Spleen (tissue), 11 donors: ENCODE measurements around the gene SLC2A9. TPM values are rescaled to one million over a fixed set of nuclear protein-coding genes. Genes with fewer than 3 reads are reported as not detected.

ENCODE experiments used
- DNase-seq: peaks from one replicate; pipeline ENCODE4 v3.0.0-alpha.2; 2020
- H3K27ac ChIP-seq, 8 donors: fragments of 200-600 bp; sonication (generic) in 7 of 8; 1 replicate in 4 of 8; 2 replicates in 4 of 8; pipeline versions ENCODE4 v1.5.0 to v1.8.0; 2016 to 2021; ENCODE audit warnings: inconsistent platforms in 4 of 8, mild to moderate bottlenecking in 4 of 8, moderate library complexity in 1 of 8
- H3K27me3 ChIP-seq, 7 donors: fragments of 200-600 bp; sonication (generic) in 6 of 7; replicated peaks in 1 of 7; 1 replicate in 4 of 7; 2 replicates in 3 of 7; pipeline versions ENCODE4 v1.5.0 to v1.8.0; 2016 to 2021; ENCODE audit warnings: inconsistent platforms in 3 of 7, mild to moderate bottlenecking in 1 of 7
- H3K36me3 ChIP-seq, 6 donors: fragments of 200-600 bp; sonication (generic) in 5 of 6; 1 replicate in 4 of 6; 2 replicates in 2 of 6; pipeline versions ENCODE4 v1.5.0 to v1.8.0; 2016 to 2021; ENCODE audit warnings: inconsistent platforms in 2 of 6
- H3K4me1 ChIP-seq, 6 donors: fragments of 200-600 bp; sonication (generic) in 5 of 6; 1 replicate in 3 of 6; 2 replicates in 3 of 6; pipeline versions ENCODE4 v1.5.0 to v1.8.0; 2016 to 2021; ENCODE audit warnings: inconsistent platforms in 3 of 6
- H3K4me3 ChIP-seq, 8 donors: fragments of 200-600 bp; sonication (generic) in 7 of 8; 1 replicate in 4 of 8; 2 replicates in 4 of 8; pipeline versions ENCODE4 v1.5.0 to v1.8.0; 2016 to 2021; ENCODE audit warnings: inconsistent platforms in 4 of 8, mild to moderate bottlenecking in 4 of 8, moderate library complexity in 2 of 8
- H3K9me3 ChIP-seq, 8 donors: fragments of 200-600 bp; sonication (generic) in 7 of 8; 1 replicate in 4 of 8; 2 replicates in 4 of 8; pipeline versions ENCODE4 v1.5.0 to v1.8.0; 2016 to 2021; ENCODE audit warnings: inconsistent platforms in 4 of 8
- POLR2A ChIP-seq, 3 donors: fragments of 450-650 bp; IDR thresholded peaks; one replicate each; pipeline ENCODE4 v1.5.1; 2017; ENCODE audit warnings: antibody characterized with exemption in 3 of 3, mild to moderate bottlenecking in 1 of 3
- POLR2AphosphoS5 ChIP-seq, 3 donors: sonication (generic); formaldehyde crosslinking; IDR thresholded peaks; one replicate each; pipeline ENCODE4 v1.5.1; 2017; ENCODE audit warnings: antibody characterized with exemption in 3 of 3
- WGBS, 5 donors: extraction: QIAGEN DNeasy Blood & Tissue Kit in 3 of 5; methylation state at CpG; one replicate each; pipeline versions ENCODE4 v1.1.5 to v1.1.7; 2013 to 2018; 5-methylcytosine and 5-hydroxymethylcytosine counted together
- intact Hi-C: fragments of 100-400 bp; cut with DNase I; formaldehyde crosslinking; loops from one replicate; pipeline ENCODE4 v1.15.0; 2023; ENCODE audit warnings: low total_unique reads
- polyA plus RNA-seq, 3 donors: library from polyadenylated mRNA; stranded (reverse); fragments of 200-250 nt; gene quantifications; one replicate each; pipeline ENCODE4 v1.2.1, GENCODE V29; 2013
- total RNA-seq, 7 donors: library from RNA; depleted of rRNA in 3 of 7; stranded (reverse); fragments of >200 nt in 3 of 7; fragmentation: NEBNext Ultra II Directional in 4 of 7; extraction: Animal tissue kit (Norgen Biotek cat#: 25700) in 4 of 7; gene quantifications; one replicate each; pipeline versions ENCODE4 v1.1.0 to v1.2.1, GENCODE V29; 2016 to 2021
- TF ChIP-seq, protein P1 (sequence below), 11 experiments: fragments of 200-600 bp in 7 of 11; fragments of 450-650 bp in 4 of 11; sonication (generic) in 4 of 11; IDR thresholded peaks in 8 of 11; conservative IDR thresholded peaks in 3 of 11; 1 replicate in 7 of 11; 2 replicates in 4 of 11; pipeline versions ENCODE4 v1.4.0 to v1.8.0; 2016 to 2021; ENCODE audit warnings: antibody characterized with exemption in 11 of 11, inconsistent platforms in 4 of 11, mild to moderate bottlenecking in 1 of 11
- donor health status: healthy with polysubstance abuse.
- donor health status: DM: no; HTN: no; CAD: no; lungs with moderate emphysema.
- donor health status: DM: no; HTN: no; CAD: no.
- donor health status: Bipolar disorder and iron deficiency.
- donor health status: healthy.
- donor health status: DM: no; HTN: no; CAD: no.
- donor health status: DM: yes; HTN: yes; CAD: no.

SLC2A9 gene
- total and polyA plus RNA-seq, 10 donors = 1.2 to 8.8 (median 5.3) TPM

DNA sequence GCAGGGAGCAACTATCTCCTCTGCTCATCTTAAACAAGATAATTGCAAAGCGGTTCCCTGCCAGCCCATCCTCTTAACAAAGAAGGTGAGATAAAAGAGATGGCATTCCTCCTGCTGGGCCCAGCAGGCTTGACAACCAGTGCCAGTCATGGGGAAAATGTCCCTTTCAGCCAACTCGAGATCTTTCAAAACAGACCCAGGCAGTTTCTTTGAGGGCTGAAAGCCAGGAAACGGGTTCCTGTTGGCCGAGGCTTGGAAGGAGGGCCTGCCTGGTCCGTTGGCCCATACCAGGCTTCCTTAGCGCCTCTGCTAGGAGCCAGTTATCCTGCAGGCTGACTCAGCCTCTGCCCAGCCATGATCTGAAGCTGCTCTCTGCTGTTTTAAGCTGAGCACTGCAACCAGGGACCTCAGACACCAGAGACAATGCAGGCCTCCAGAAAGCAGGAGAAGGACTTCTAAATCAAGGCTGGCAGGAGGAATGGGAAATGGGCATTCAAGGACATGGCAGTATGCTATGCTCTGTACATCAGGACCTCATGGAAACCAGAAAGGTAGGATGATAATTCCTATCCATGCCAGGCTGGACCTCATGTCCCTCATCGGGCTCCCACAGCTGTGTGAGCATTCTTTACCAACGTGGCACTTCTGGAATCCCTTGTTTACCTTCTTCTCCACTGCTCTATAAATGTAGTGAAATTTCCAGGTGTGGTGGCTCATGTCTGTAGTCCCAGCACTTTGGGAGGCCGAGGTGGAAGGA is 42.4 kb upstream of the SLC2A9 start:
- no peak for DNase-seq
- H3K27me3 ChIP-seq = no peaks in the 10 kb centered on the region
- intact Hi-C loops = no loop called here
- H3K36me3 ChIP-seq = peaks cover 0 to 85% (median 21%) of the 10 kb centered on the region in 6 donors
- WGBS, 5 donors = 61 to 75% (median 66%) methylated on average over 9 of the region's 9 CpGs
- no peak overlapping the region for H3K4me3 ChIP-seq
- TF ChIP-seq POLR2AphosphoS5 (IDR thresholded peaks at IDR 0.05) (no peak), POLR2A (IDR thresholded peaks at IDR 0.05) (no peak)
- TF ChIP-seq, protein P1, sequence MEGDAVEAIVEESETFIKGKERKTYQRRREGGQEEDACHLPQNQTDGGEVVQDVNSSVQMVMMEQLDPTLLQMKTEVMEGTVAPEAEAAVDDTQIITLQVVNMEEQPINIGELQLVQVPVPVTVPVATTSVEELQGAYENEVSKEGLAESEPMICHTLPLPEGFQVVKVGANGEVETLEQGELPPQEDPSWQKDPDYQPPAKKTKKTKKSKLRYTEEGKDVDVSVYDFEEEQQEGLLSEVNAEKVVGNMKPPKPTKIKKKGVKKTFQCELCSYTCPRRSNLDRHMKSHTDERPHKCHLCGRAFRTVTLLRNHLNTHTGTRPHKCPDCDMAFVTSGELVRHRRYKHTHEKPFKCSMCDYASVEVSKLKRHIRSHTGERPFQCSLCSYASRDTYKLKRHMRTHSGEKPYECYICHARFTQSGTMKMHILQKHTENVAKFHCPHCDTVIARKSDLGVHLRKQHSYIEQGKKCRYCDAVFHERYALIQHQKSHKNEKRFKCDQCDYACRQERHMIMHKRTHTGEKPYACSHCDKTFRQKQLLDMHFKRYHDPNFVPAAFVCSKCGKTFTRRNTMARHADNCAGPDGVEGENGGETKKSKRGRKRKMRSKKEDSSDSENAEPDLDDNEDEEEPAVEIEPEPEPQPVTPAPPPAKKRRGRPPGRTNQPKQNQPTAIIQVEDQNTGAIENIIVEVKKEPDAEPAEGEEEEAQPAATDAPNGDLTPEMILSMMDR (IDR thresholded peaks at IDR 0.05 in 8 of 11, conservative IDR thresholded peaks at IDR 0.05 in 3 of 11) = peak in 7 of 11 experiments; percentile 4 to 46 (median 34)
- H3K9me3 ChIP-seq = peaks cover 0 to 4% (median 0%) of the 10 kb centered on the region in 8 donors
- H3K27ac ChIP-seq = peak overlapping the region in 1 of 8 donors; percentile 29
- H3K4me1 ChIP-seq = peaks cover 0 to 11% (median 4%) of the 10 kb centered on the region in 6 donors

DNA sequence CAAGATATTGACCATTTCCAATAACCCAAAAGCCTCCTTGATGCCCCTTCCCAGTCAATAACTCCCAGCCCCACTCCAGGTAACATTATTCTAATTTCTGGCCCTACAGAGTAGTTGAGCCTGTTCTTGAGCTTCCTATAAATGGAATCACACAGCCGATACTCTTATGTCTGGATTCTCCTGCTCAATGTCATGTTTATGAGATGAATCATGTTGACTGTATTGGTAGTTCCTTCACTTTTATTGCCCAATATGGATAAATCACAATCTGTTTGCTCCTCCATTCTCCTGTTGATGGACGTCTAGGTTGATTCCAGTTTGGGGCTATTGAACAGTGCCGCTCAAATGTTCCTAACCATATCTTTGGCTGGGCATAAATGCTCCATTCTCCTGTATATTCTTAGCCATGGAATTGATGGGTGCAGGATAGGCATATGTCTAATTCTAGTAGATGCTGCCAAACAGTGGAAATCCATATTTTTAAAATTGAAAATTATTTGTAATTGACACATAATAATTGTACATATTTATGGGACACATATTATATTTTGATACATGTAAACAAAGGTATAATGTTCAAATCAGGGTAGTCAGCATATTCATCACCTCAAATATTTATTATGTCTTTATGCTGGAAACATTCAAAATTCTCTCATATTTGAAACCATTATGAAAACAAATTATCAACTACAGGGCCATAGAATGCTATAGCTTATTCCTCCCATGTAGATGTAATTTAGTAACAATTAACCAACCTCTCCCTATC is 40.5 kb upstream of the SLC2A9 start:
- intact Hi-C loops = no loop called here
- Histone ChIP-seq H3K36me3 (peaks cover 0 to 77% (median 10%) of the 10 kb centered on the region in 6 donors), H3K4me1 (peaks cover 0 to 11% (median 4%) of the 10 kb centered on the region in 6 donors), H3K27ac (no peak overlapping the region), H3K4me3 (no peak overlapping the region), H3K9me3 (peaks cover 0 to 7% (median 0%) of the 10 kb centered on the region in 8 donors), H3K27me3 (no peaks in the 10 kb centered on the region)
- TF ChIP-seq POLR2AphosphoS5 (IDR thresholded peaks at IDR 0.05) (no peak), POLR2A (IDR thresholded peaks at IDR 0.05) (no peak)
- TF ChIP-seq, protein P1 (IDR thresholded peaks at IDR 0.05 in 8 of 11, conservative IDR thresholded peaks at IDR 0.05 in 3 of 11) = no peak
- WGBS, 5 donors = 94 to 96% (median 95%) methylated on average over 3 of the region's 3 CpGs
- no peak for DNase-seq

DNA sequence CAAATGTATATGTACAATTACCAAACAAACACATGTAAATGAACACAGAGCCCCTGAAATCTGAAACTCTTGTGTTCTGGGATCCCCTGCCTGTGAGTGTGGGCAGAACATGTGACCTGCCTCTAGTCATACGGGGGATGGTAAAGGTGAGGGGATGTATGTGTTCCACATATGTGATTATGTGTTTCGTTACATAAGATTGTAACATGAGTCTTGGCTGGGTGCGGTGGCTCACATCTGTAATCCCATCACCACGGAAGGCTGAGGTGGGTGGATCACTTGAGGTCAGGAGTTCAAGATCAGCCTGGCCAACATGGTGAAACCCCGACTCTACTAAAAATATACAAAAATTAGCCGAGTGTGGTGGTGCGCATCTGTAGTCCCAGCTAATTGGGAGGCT is 37.1 kb upstream of the SLC2A9 start:
- Histone ChIP-seq H3K9me3 (peaks cover 0 to 7% (median 0%) of the 10 kb centered on the region in 8 donors), H3K4me3 (no peak overlapping the region), H3K36me3 (peaks cover 0 to 57% (median 0%) of the 10 kb centered on the region in 6 donors), H3K27ac (no peak overlapping the region), H3K27me3 (peaks cover 0 to 9% (median 0%) of the 10 kb centered on the region in 7 donors), H3K4me1 (peaks cover 0 to 6% (median under 1%) of the 10 kb centered on the region in 6 donors)
- intact Hi-C loops = no loop called here
- no peak for DNase-seq
- WGBS, 5 donors = 94 to 99% (median 96%) methylated on average over 7 of the region's 7 CpGs
- TF ChIP-seq POLR2A (IDR thresholded peaks at IDR 0.05) (no peak), POLR2AphosphoS5 (IDR thresholded peaks at IDR 0.05) (no peak)
- TF ChIP-seq, protein P1 (IDR thresholded peaks at IDR 0.05 in 8 of 11, conservative IDR thresholded peaks at IDR 0.05 in 3 of 11) = no peak

DNA sequence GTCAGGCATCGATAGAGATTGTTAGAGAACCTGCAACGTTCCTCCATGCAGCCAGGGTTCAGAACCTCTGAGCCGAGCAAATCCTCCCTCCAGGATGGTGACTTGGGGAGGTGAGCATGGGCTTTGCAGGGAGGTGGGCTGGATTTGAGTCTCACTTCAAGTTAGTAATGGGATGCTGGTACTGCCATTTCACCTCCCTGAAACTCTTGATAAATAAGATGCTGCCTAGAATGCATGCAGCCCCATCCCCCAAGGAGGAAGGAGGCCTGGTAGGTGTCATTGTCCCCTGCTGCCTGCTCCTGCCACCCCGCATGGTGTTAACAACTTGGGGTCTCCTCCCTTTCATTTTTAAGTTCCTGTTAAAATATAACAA is 35.7 kb upstream of the SLC2A9 start:
- intact Hi-C loops = no loop called here
- H3K27me3 ChIP-seq = peaks cover 0 to 14% (median 0%) of the 10 kb centered on the region in 7 donors
- H3K4me3 ChIP-seq = no peak overlapping the region
- no peak overlapping the region for H3K27ac ChIP-seq
- 80 to 98% (median 90%) methylated on average over 4 of the region's 4 CpGs for WGBS, 5 donors
- H3K4me1 ChIP-seq = no peaks in the 10 kb centered on the region
- TF ChIP-seq POLR2A (IDR thresholded peaks at IDR 0.05) (no peak), POLR2AphosphoS5 (IDR thresholded peaks at IDR 0.05) (no peak)
- TF ChIP-seq, protein P1 (IDR thresholded peaks at IDR 0.05 in 8 of 11, conservative IDR thresholded peaks at IDR 0.05 in 3 of 11) = no peak
- peaks cover 0 to 43% (median 0%) of the 10 kb centered on the region in 6 donors for H3K36me3 ChIP-seq
- no peak for DNase-seq
- peaks cover 0 to 7% (median 0%) of the 10 kb centered on the region in 8 donors for H3K9me3 ChIP-seq
